SIG-M5 treated with dmso at 0.1 percent for 504 hours (cell line): Measurements from ENCODE around the gene GLIS2.

Source experiments
- DNase-seq: peaks from one replicate; lab custom pipeline; 2025; ENCODE audit not compliant: unreplicated experiment; lab: John Stamatoyannopoulos, UW

The GLIS2 gene

GRCh38 chr16:4319454-4320421 lies 3.9 kb downstream of the GLIS2 start:
- no peak for DNase-seq

DNA sequence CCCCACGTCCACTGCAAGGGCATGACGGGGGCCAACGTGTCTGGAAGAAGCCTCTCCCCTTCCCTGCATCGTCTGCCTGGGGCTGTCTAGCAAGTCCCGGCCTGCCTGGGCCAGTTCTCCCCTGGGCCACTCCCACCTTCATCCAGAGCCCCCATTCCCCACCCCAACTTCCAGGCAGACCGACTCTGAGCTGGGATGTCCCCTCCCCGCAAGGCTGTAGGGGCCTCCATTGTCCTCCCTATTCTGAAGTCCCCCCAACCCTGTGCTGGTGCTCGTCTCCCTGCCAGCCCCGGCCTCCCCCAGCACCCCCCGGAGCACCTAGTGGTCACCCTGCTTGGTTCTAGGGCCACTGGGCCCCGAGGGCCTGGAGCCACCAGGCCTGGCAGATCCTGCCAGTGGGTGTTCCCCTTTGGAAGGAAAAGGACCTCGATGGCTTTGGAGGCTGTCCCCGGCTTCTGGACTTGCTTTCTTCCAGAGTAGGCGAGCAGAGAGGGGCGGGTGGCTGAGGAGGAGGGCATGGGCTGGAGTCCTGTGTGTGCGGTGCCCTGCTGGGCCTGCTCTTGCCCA lies 4.8 kb downstream of the GLIS2 start:
- no peak for DNase-seq

DNA sequence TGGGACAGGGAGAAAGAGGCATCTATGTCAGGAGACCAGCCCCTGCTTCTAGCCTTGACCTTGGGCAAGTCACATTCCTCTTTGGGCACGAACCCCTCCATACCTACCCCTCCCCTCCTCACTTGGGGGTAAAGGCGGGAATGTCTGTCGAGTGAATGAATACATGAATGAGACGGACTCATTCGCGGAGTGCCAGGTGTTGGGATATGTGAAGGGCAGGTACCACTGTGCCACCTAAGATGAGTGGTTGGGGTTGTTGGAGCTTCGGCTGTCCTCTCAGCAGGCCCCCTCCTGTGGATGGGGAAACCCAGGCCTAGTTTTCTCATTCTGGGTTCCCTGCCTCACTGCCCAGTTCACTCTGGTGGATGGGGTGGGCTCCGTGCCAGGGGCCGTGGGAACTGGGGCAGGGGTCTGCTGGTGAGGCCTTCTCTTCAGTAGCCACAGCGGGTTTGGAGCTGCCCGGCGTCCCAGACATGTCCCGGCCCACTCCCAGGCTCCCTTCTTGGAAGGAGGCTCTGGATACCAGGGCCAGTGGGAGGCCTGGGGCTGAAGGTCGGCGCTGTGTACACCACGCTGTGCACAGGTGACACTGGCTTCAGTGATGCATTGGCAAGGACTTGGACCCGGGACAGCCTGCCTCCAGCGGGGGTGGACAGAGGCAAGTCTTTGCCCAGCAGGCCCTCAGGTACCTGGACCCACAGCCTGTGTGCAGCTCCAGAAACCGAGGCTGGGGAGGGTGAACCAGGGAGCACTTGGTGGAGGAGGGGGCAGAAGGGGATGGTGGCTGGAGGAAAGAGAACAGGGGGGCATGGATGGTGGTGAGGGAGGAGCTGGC lies 5.6 kb downstream of the GLIS2 start:
- DNase-seq = no peak

DNA sequence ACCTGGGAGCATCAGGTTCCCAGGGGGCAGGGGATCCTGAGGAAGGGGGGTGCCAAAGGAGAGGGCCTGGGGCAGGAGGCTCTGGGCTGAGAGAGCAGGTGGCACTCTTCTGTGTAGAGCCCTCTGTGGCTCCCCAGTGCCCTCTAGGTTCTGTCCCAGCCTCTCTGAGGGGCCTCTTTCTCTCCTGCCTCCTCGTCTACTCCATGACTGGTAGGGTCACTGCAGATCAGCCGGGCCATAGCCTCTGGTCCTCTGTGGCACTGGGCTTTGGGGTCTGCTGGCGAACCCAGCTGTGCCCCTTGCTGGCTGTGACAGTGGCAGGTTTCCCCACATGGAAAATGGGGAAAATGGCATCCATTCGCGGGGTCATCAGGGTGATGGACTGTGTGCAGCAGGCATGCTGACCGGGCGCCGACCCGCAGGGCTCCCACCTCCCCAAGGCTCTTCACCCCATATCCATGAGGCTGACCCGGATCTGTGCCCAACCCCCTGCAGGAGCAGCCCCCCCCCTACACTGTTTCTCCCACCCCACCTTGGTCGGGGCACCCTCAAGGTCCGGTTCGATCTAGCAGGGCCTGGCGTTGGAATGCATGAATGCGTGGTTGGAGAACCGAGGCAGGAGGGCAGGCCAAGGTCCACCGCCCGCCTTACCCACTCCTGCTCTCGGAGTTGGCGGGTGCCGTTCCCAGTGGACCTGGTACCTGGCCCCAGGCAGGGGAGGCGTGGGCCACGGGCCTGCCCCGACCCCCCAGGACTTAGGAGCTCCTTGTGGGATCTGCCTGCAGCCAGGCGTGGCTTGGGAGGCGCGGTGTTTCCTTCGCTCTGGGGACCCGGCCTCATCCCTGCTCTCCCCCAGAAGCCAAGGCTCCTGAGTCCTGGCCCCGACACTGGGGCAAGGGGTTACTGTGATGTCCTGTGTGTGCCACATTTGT lies 6.5 kb downstream of the GLIS2 start:
- no peak for DNase-seq

GRCh38 chr16:4323071-4323844 lies 7.4 kb downstream of the GLIS2 start:
- no peak for DNase-seq

DNA sequence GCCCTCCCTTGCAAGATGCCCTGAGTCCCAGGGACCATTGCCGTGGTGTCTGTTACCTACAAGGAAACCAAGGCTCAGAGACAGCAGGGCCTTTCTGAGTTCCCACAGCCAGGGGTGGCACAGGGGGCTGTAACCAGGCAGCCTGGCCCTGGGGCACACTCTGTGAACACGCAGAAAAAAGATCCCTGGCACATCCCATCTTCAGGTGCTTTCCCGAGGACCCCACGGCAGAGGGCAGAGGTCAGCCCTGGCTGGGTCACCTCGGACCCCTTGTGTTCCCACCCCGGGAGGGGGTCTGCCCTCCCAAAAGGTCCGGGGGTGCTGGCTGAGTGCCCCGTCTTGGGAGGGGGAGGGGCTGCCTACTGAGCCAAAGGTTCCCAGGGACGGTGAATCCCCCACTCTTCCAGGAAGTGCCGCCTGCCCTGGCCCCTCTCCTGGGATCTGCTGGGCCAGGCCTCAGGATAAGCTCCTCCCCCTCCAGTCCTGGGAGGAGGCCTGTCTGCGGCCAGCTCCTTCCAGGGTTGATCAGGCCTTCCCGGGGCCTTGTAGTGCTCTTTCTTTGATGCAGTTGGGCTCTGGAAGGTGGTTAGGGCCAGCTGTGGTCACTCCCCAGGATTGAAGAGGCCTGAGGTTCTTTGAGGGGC lies 8.1 kb downstream of the GLIS2 start:
- no peak for DNase-seq

DNA sequence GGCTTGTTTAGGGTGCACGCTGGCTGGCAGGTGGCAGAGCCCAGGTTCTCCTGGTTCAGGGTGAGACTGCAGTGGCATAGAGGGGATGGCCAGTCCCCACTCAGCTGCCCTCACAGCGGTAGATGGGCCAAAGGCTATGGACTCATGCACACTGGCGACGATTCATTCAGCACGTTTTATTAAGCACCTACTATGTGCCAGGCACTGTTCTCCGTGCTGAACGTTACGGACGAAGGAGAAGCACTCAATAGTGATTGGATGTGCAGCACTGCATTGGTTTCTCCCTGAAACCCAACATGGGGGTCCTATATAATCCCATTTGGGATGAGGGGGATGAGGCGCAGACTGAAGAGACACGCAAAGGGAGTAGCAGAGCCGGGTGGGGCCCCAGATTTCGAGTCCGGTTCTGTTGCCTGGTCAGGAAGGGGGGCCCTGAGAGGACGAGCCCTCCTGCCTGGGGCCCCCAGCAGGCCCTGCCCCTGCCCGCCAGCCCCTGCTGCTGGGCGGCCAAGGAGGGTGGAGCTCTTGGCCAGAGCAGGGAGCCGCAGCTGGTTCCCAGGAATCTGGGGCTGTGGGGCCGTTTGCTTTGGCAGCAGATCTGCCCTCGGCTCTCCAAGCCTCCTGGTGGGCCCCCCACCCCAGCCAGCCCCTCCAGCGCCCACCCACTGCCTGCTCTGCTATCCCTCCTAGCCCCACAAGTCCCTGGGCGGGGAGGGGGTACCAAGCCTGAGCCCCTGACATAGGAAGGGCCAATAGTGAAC lies 8.8 kb downstream of the GLIS2 start:
- DNase-seq = no peak

GRCh38 chr16:4325253-4325758 lies 9.4 kb downstream of the GLIS2 start:
- peak; percentile 68 for DNase-seq

GRCh38 chr16:4327386-4328045 lies 11.6 kb downstream of the GLIS2 start:
- no peak for DNase-seq

- DNase-seq = peak; percentile 42
Measured at GRCh38 chr16:4328046-4328781, 12.3 kb downstream of the GLIS2 start.

DNA sequence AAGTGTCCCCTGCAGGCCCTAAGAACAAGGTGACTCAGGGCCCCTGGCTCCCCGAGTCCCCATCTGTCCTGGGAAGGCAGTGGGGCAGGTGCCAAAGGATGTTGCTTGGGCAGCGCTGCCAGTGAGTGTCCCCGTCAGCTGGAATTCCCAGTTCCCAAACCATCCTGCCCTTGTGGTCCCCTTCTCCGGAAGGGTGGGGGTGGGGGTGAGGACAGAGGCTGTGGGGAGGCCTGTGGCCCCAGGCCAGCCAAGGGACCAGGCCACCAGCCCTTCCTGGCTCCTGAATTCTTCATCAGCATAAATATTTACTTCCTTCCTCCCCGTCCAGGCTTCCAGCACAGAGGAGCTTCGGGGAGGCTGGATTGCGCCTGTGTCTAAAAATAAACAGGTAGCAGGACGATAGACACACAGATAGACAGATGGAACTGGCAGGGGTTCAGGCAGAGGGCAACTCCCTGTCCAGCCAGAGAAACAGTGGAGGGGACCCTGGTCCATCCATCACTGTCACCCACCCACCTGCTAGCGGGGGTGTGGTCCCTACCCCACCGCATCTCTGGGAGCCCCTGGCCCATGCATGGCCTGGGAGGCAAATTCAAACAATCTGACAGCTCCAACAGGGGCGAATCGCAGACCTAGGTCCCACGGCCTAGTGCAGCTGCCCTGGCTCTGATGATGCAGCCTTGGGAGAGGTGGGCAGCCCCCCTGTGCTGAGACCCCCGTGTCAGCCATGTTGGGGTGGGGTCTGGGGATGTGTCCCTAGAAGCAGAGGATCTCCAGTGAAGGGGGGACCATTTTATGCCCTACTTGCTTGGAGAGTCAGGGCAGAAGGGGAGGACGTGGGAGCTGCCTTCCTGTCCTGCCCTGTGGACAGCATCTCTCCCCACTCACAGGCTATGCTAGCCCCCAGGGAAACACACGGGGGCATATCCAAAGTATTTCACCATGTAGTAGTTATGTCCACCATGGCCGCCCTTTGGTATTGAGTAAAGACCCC lies 13.2 kb downstream of the GLIS2 start:
- no peak for DNase-seq

- peak; percentile 16 for DNase-seq
Measured at GRCh38 chr16:4330277-4330874, 14.5 kb downstream of the GLIS2 start.

- no peak for DNase-seq
Measured at GRCh38 chr16:4332083-4332482, 16.2 kb downstream of the GLIS2 start.

DNA sequence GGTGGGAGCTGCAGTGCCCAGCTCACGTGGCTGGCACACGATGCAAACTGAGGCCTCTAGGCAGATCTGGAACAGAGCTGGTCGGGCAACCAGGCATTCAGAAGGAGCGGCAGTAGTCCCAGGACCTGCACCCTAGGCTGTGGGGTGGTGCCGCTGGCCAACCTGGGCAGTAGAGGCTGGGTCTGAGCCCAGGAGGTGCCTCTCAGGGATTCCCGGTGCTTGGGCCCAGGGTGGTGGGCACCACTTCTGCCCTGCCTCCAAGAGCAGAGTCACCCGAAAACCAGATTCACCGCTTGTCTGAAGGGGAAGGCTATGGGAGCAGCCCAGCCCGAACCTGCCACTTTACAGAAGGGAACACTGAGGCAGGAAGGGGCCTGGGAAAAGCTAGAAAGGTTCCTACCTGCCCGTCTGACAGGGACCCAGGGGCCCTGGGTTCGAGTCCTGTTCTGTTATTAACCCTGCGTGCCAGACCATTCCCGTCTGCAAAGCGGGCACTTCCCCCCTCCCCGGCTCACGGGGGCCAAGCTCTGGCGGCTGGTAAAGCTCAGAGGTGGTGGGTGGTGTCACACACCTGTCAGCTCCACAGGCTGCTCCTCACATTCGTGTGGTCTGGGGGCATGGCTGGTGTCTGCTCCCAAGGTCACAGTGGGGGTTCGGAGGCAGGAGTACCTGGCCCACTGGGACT lies 16.9 kb downstream of the GLIS2 start:
- no peak for DNase-seq

DNA sequence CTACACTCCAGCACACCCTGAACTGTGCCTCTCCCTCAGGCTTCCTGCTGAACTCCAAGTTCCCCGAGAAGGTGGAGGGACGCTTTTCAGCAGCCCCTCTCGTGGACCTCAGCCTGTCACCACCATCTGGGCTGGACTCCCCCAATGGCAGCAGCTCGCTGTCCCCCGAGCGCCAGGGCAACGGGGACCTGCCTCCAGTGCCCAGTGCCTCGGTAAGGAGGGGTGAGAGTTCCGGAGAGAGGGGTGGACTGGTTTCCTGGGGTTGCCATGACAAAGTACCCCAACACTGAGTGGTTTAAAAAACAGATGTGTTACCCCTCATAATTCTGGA lies 17.4 kb downstream of the GLIS2 start:
- no peak for DNase-seq
